ENCODE measurements around the gene APOA4. TPM values are rescaled to one million over a fixed set of nuclear protein-coding genes. Genes with fewer than 3 reads are reported as not detected.

The APOA4 gene
- total and polyA plus RNA-seq, 2 donors (not counting 3 experiments of a cell fraction or from before 2014, with no cell fraction given) = not detected

GRCh38 chr11:116812109-116812508 lies 11.0 kb downstream of the APOA4 start:
- Histone ChIP-seq H3K9ac (replicated peaks; ENCODE audit: extremely low read depth, insufficient read depth, low read length) (no peak overlapping the region), H3K4me3 (replicated peaks in 1 of 3; ENCODE audit: insufficient read depth in 1 of 3, low read depth in 1 of 3, low read length in 3 of 3) (no peak overlapping the region), H4K20me1 (replicated peaks; ENCODE audit: control insufficient read depth, extremely low read depth, insufficient read depth, low read length) (no peaks in the 10 kb centered on the region), H3K4me1 (ENCODE audit: control insufficient read depth, extremely low read depth, insufficient read depth, low read length) (no peaks in the 10 kb centered on the region), H3K27ac (ENCODE audit: insufficient read depth, low read depth, low read length) (no peak overlapping the region), H3K9me3 (replicated peaks; ENCODE audit: control insufficient read depth, insufficient read depth, low read length) (no peaks in the 10 kb centered on the region), H3K36me3 (ENCODE audit: control insufficient read depth in 2 of 2, extremely low read depth in 1 of 2, insufficient read depth in 2 of 2, low read length in 2 of 2) (no peaks in the 10 kb centered on the region), H3K4me2 (ENCODE audit: insufficient read depth, low read length) (no peak overlapping the region), H3K9me1 (replicated peaks; ENCODE audit: control insufficient read depth, extremely low read depth, insufficient read depth, low read length) (no peaks in the 10 kb centered on the region), H3K27me3 (ENCODE audit: control insufficient read depth in 2 of 2, insufficient read depth in 2 of 2, low read length in 2 of 2) (peaks cover 6 to 8% of the 10 kb centered on the region in 2 experiments), H3K79me2 (ENCODE audit: control insufficient read depth, insufficient read depth, low read length) (no peaks in the 10 kb centered on the region), H2AFZ (ENCODE audit: low read depth, low read length) (no peak overlapping the region)
- DNase-seq (ENCODE audit: low read depth, low spot score) (no peak), FAIRE-seq (no peak)
- no peak for TF ChIP-seq CTCF (IDR thresholded peaks at IDR 0.05; ENCODE audit: extremely low read depth in 1 of 2, insufficient read depth in 1 of 2, low read depth in 1 of 2, low read length in 2 of 2)
- TF ChIP-seq GATA2 (IDR thresholded peaks at IDR 0.05; ENCODE audit: insufficient read depth, insufficient read length, low read depth, low read length) = no peak
- no peak for TF ChIP-seq FOS (IDR thresholded peaks at IDR 0.05; ENCODE audit: borderline replicate concordance, insufficient read depth, low read length)
- TF ChIP-seq JUN (IDR thresholded peaks at IDR 0.05; ENCODE audit: borderline replicate concordance, insufficient read depth, insufficient read length, low read depth) = no peak
- TF ChIP-seq EZH2 (IDR thresholded peaks at IDR 0.05; ENCODE audit: borderline replicate concordance, low read depth, low read length, severe bottlenecking) = no peak
- no peak for TF ChIP-seq MYC (IDR thresholded peaks at IDR 0.05; ENCODE audit: low read depth, low read length)
- no peak for TF ChIP-seq MAX (IDR thresholded peaks at IDR 0.05; ENCODE audit: insufficient read depth, insufficient read length)
- TF ChIP-seq POLR2AphosphoS5 (IDR thresholded peaks at IDR 0.05; ENCODE audit: insufficient read depth, low read depth, low read length) = no peak
- no peak for TF ChIP-seq POLR2A (IDR thresholded peaks at IDR 0.05; ENCODE audit: low read depth, low read length)
- dilution Hi-C loops (cut with MboI; ENCODE audit: extremely low pct_ligation_motif_present, low sequenced_read_pairs) = no loop called here
- intact Hi-C loops (cut with micrococcal nuclease) = no loop called here
- ChIA-PET CTCF (interaction anchor here (0.7 kb wide), 1 partner anchor 24 kb away, joined by 3 read pairs; no protein-coding TSS in a partner anchor), POLR2A (no interaction called here)
- no TSS peak for BruUV-seq (replicated peaks)
